ENCODE measurements around the gene LPCAT3.
A peak's percentile ranks its signal among the peaks of the same experiment; 100 is the strongest.

LPCAT3 gene

DNA sequence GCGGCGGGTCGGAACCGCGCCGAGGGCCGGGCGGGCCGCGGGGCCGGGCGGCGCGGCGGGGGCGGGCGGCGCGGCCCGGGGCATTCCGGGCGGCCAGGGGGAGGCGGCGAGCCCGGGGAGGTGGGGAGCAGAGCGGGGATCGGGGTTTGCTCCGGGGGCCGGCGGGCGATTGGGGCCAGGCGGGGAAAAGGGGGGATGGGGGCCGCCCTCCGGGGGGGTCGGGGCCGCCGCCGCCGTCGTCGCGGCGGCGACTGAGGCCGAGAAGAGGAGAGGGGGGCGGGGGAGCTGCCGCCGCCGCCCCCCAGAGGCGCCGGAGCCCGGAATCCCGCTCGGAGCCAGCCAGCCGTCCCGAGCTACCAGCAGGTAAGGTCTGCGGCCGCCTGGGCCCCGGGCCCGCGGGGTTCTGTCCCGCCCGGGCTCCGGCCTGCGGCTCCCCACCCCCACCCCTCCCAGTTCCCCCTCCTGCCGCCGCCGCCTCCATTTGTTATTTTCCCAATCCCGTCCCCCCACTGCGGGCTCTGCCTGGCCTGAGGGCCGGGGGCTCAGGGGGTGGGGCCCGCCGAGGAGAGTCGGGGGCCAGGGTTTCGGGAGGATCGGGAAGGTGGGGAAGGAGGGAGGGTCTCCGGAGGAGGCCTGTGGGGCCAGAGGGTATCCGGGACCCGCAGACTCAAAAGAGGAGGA, 90.1 kb downstream of the LPCAT3 start:
- TF ChIP-seq, protein P1, sequence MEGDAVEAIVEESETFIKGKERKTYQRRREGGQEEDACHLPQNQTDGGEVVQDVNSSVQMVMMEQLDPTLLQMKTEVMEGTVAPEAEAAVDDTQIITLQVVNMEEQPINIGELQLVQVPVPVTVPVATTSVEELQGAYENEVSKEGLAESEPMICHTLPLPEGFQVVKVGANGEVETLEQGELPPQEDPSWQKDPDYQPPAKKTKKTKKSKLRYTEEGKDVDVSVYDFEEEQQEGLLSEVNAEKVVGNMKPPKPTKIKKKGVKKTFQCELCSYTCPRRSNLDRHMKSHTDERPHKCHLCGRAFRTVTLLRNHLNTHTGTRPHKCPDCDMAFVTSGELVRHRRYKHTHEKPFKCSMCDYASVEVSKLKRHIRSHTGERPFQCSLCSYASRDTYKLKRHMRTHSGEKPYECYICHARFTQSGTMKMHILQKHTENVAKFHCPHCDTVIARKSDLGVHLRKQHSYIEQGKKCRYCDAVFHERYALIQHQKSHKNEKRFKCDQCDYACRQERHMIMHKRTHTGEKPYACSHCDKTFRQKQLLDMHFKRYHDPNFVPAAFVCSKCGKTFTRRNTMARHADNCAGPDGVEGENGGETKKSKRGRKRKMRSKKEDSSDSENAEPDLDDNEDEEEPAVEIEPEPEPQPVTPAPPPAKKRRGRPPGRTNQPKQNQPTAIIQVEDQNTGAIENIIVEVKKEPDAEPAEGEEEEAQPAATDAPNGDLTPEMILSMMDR (IDR thresholded peaks at IDR 0.05; ENCODE audit: extremely low read depth, insufficient read depth, missing control alignments): no peak
- in situ Hi-C loops (cut with MboI; ENCODE audit: low pct_unique_long_range_greater_than_20kb, low sequenced_read_pairs, unreplicated experiment): loop anchor here (25.0 kb wide), 1 partner anchor 184 kb away; the partner anchor contains the start of gene C1RL
- DNase-seq (ENCODE audit: low spot score): peak; percentile 77

DNA sequence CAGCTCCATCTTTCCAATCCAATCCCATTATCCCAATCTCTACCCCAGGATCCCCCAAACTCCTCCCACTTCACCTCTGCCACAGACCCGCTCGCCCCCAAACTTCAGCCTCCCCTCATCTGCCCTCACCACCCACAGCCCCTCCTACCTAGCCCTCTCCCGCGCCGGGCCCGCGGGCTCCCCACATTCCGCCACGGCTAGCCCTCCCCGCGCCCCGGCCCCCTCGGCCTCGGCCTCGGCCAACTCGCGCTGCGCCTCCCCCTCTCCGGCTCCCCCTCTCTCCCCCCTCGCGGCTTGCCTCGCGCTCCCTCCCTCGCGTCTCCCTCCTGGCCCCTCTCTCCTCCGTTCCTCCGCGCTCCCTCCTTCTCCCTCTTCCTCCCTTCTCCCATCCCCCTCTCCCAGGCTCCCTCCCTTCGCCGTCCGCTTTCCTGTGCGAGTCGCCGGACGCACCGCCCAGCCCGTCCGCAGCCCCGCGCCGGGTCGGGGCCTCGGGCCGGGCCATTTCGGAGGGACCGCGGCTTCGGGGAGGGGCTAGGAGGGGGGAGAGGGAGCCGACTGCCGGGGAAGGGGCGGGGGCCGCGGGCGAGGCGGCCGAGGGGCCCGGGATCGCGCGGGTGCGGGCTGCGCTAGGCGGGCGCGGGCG, 90.8 kb downstream of the LPCAT3 start, which contains the start of gene ATN1:
ATN1 (plus strand) TSS at position 581 of the 643 bp plus-strand sequence. CDS start 6,043 bp downstream, outside the sequence.
- TF ChIP-seq, protein P1 (IDR thresholded peaks at IDR 0.05; ENCODE audit: extremely low read depth, insufficient read depth, missing control alignments): no peak
- peak; percentile 82 for DNase-seq (ENCODE audit: low spot score)
- in situ Hi-C loops (cut with MboI; ENCODE audit: low pct_unique_long_range_greater_than_20kb, low sequenced_read_pairs, unreplicated experiment): loop anchor here (25.0 kb wide), 1 partner anchor 185 kb away; the partner anchor contains the start of gene C1RL
